Type B pancreatic cell (in vitro differentiated cells): ENCODE data around the gene XDH. TPM values are rescaled to one million over a fixed set of nuclear protein-coding genes. Genes with fewer than 3 reads are reported as not detected.

Experiments
- DNase-seq: peaks from one replicate; pipeline ENCODE4 v3.0.0; 2021; ENCODE audit warnings: mixed read lengths; ENCODE audit not compliant: unreplicated experiment; ENCODE audit errors: extremely low spot score
- H3K27ac Mint-ChIP-seq: 2 replicates; pipeline ENCODE4 v1.8.0; 2021; ENCODE audit warnings: mild to moderate bottlenecking, mixed read lengths
- H3K27me3 Mint-ChIP-seq: 2 replicates; pipeline ENCODE4 v1.8.0; 2021; ENCODE audit warnings: mixed read lengths
- H3K36me3 Mint-ChIP-seq: 2 replicates; pipeline ENCODE4 v1.8.0; 2021; ENCODE audit warnings: mixed read lengths
- H3K4me1 Mint-ChIP-seq: one replicate; pipeline ENCODE4 v1.8.0; 2021; ENCODE audit warnings: mixed read lengths; ENCODE audit not compliant: unreplicated experiment
- H3K4me3 Mint-ChIP-seq: 2 replicates; pipeline ENCODE4 v1.8.0; 2021; ENCODE audit warnings: mild to moderate bottlenecking, mixed read lengths
- H3K9me3 Mint-ChIP-seq: 2 replicates; pipeline ENCODE4 v1.8.0; 2021; ENCODE audit warnings: mixed read lengths
- total RNA-seq: library from RNA; stranded (reverse); gene quantifications from 2 replicates; pipeline ENCODE4 v1.2.1, GENCODE V29; 2021; ENCODE audit warnings: low replicate concordance
- TF ChIP-seq, protein P1 (sequence below): fragments of 200-600 bp; sonication (generic); conservative IDR thresholded peaks from 2 replicates; pipeline ENCODE4 v1.5.0; 2021; ENCODE audit warnings: antibody characterized with exemption, mild to moderate bottlenecking

Gene XDH
- total RNA-seq, 1 donor from 2014 or later: 2.5 TPM

GRCh38 chr2:31434911-31435310 lies 20.4 kb upstream of the XDH start:
- Mint-ChIP-seq H3K36me3 (no peaks in the 10 kb centered on the region), H3K4me1 (no peaks in the 10 kb centered on the region), H3K27ac (no peak overlapping the region), H3K9me3 (no peaks in the 10 kb centered on the region), H3K27me3 (no peaks in the 10 kb centered on the region), H3K4me3 (no peak overlapping the region)
- TF ChIP-seq, protein P1, sequence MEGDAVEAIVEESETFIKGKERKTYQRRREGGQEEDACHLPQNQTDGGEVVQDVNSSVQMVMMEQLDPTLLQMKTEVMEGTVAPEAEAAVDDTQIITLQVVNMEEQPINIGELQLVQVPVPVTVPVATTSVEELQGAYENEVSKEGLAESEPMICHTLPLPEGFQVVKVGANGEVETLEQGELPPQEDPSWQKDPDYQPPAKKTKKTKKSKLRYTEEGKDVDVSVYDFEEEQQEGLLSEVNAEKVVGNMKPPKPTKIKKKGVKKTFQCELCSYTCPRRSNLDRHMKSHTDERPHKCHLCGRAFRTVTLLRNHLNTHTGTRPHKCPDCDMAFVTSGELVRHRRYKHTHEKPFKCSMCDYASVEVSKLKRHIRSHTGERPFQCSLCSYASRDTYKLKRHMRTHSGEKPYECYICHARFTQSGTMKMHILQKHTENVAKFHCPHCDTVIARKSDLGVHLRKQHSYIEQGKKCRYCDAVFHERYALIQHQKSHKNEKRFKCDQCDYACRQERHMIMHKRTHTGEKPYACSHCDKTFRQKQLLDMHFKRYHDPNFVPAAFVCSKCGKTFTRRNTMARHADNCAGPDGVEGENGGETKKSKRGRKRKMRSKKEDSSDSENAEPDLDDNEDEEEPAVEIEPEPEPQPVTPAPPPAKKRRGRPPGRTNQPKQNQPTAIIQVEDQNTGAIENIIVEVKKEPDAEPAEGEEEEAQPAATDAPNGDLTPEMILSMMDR: no peak
- no peak for DNase-seq

- Mint-ChIP-seq H3K36me3 (no peaks in the 10 kb centered on the region), H3K4me1 (no peaks in the 10 kb centered on the region), H3K9me3 (no peaks in the 10 kb centered on the region), H3K27ac (no peak overlapping the region), H3K4me3 (no peak overlapping the region), H3K27me3 (no peaks in the 10 kb centered on the region)
- no peak for DNase-seq
- TF ChIP-seq, protein P1: no peak
Measured at GRCh38 chr2:31433541-31433940, 19.0 kb upstream of the XDH start.

- H3K36me3 Mint-ChIP-seq: no peaks in the 10 kb centered on the region
- H3K27ac Mint-ChIP-seq: no peak overlapping the region
- no peaks in the 10 kb centered on the region for H3K4me1 Mint-ChIP-seq
- H3K9me3 Mint-ChIP-seq: no peaks in the 10 kb centered on the region
- no peak for DNase-seq
- H3K4me3 Mint-ChIP-seq: no peak overlapping the region
- TF ChIP-seq, protein P1: no peak
- H3K27me3 Mint-ChIP-seq: no peaks in the 10 kb centered on the region
Measured at GRCh38 chr2:31430439-31431165, 16.1 kb upstream of the XDH start.

- no peaks in the 10 kb centered on the region for H3K27me3 Mint-ChIP-seq
- TF ChIP-seq, protein P1: no peak
- no peaks in the 10 kb centered on the region for H3K36me3 Mint-ChIP-seq
- no peaks in the 10 kb centered on the region for H3K4me1 Mint-ChIP-seq
- no peak overlapping the region for H3K27ac Mint-ChIP-seq
- H3K4me3 Mint-ChIP-seq: no peak overlapping the region
- H3K9me3 Mint-ChIP-seq: no peaks in the 10 kb centered on the region
- DNase-seq: no peak
Measured at GRCh38 chr2:31429759-31430438, 15.4 kb upstream of the XDH start.

DNA sequence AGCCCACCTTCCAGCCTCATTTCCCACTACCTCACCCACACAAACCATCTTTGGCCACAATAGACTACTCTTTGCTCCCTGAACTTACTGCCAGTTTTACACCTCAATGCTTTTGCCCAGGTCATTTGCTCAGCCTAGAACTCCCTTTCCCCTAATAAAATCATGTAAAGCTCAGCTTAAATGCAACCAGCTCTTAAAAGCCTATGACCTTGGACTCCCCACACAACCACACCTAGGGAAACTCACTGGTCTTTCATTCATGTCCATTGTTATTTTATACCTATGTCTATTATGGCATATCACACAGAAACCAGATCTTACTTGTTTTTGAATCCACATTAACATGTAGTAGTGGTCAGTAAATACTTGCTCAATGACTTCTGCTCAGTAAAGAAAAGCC lies 14.5 kb upstream of the XDH start:
- H3K27ac Mint-ChIP-seq: no peak overlapping the region

More for the DNA sequence above, 14.5 kb upstream of the XDH start:
- Mint-ChIP-seq H3K4me3 (no peak overlapping the region), H3K4me1 (no peaks in the 10 kb centered on the region), H3K9me3 (no peaks in the 10 kb centered on the region), H3K36me3 (no peaks in the 10 kb centered on the region), H3K27me3 (no peaks in the 10 kb centered on the region)
- DNase-seq: no peak
- TF ChIP-seq, protein P1: no peak
